Nucleus accumbens (tissue), 56 donors: Measurements from ENCODE around the gene COX19.
"Not testable (repeated sequence)": the region's sequence is repeated elsewhere in the genome, so short reads cannot be mapped to it uniquely, and the experiment has no call there.

Experiments
- DNase-seq, 56 donors: peaks; one replicate each; lab custom pipeline; 2025; lab: John Stamatoyannopoulos, UW

COX19 gene

DNA sequence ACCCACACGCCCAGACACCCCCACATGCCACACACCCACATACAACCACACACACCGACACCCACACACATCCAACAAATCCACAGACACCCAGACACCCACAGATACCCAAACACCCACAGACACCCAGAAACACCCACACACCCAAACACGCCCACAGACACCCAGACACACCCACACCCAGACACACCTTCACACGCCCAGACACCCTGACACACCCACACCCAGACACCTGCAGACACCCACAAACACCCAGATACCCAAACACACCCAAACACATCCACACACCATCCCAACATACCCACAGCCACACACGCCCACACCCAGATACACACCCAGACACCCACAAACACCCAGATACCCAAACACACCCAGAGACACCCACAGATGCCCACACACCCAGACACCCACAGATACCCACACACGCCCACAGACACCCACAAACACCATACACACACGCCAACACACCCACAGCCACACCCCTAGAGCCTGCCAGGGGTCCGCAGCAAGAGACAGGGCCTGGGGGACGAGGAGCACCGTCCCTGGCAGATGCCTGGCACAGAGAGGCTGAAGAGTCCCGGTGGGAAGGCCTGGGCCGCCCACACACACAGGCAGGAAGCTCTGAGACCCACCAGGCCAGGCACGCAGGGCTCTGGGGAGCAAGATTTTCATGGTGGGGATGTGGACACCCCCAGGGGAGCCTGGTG, 36.1 kb upstream of the COX19 start:
- no peak for DNase-seq

DNA sequence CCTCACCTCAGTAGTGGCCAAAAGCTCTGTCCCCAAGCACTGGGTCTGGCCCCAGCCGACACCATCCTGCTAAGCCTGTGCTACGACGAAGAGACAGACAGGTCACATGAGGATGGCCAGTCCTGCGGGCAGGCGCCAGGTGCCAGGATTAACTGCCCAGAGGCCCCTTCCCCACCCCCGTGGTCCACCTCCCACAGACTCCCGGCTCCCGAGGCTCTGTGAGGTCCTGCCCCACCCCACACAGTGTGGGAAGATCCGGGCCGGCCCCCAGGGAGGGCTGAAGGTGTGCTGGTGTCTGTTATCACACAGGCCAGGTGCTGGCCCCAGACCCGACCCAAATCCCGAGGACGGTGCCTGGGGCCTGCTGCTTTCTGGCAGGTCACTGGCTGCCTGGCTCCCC, 34.9 kb upstream of the COX19 start:
- DNase-seq, result no peak

DNA sequence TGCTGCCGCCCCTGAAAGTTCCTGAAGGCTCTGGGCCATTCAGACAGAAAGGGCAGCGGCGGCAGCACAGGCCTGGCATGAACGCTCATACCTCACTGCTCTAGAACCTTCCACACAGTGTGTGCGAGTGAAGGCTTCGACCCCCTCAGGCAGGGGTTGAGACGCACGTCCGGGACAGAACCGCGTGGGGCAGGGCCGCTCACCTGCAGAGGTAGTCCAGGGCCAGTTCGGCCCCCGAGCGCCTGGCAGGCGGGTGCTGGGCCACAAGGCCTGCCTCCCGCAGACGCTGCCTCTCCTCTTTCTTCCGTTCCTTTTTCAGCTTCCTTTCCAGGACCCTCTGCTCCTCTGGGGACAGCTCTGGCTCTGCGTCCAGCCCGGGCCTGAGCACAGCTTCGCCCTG, 34.4 kb upstream of the COX19 start:
- DNase-seq, result no peak

DNA sequence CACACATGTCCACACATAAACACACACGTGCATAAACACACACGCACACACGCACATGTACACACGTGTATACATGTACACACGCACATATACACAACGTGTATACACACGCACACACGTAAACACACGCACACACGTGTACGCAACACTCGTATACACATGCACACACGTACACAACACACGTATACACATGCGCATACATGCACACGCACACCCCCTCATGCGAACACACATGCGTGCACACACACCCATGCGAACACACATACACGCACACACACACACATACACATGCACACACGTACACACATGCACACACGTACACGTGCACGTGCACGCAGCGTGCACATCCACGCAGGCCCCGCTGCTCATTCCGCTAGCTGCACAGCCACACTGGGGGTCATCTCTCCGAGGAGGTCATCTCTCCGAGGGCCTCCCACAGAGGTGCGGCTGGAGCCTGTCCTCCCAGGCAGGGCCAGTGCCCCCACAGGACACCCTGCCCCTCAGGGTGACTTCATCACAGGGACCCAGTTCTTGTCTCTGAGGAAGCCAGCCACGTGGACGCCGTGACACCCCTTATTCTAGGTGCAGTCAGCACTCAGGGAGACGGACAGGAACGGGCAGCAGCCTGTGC, 33.5 kb upstream of the COX19 start:
- no peak for DNase-seq

DNA sequence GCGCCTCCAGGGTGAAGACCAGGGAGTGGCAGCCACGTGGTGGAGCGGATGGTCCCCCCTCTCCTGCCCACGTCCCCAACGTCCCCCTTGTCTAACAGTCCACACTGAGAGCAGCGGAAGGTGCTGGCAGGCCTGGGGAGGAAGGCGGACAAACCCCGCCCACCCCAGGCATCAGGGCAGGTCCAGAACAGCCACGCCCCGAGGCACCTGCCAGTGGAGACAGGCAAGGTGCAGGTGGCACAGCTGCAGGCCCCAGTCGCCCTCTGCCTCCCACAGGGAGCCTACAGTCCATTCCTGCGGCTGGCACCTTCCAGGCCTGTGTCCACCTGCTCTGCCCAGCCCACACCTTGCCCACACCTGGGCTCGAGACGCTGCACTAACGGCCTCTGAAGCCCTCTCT, 32.6 kb upstream of the COX19 start:
- no peak for DNase-seq

DNA sequence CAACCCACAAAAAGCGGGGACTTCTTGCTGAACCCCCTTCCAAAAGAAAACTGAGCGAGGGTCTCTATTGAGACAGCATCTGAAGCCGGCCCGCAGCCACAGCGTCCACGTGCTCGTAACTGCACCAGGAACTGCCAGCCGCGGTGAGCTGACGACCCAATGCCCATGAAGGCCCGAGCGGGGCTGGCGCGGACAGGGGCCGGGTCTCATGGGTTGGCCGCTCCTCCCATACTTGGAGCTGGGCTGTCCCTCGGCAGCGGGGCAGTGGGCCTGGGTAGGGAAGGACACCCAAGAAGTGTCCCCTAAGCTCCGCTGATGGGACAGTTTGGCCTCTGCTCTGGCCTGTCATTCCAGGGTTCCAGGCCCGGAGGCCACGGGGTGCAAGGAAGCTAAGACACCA, 30.0 kb upstream of the COX19 start:
- no peak for DNase-seq

DNA sequence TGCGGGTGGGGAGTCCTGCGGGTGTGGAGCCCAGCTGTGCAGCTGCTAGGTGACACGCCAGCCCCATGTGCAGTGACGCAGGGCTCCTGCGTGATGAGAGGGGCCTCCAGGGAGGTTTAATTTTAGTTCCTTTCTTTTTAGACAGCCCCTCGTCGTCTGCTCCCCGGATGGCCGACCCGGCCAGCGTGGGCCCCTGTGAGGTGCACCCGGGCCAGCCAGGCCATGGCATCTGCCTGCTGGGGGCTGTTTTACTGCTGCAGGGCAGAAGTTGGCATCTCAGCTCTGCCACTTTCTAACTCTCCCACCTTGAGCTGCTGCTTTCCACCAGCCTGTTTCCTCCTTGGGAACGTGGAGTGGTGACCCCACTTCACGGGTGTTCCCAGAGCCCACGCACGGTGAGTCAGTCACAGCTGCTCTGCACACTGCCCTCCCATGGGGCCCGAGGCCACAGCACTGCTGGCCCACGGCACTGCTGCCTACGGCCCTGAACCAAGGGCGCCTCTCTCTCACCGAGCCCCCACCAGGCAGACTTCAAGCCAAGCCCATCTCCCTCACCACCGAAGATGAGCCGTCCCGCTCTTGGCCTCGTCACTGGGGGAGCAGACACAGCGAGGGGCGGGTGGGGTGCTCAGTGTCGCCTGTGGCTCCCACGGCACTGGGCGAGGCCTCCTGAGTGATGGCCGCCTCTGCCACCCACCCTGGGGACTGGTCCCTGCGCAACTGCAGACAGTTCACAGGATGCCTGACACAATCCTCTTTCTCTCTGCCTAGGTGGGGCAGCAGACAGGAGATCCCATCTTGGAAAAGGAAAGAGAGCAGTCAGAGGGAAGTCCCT, 28.9 kb upstream of the COX19 start:
- peak in 10 of 56 donors; percentile 12 to 72 (median 29) for DNase-seq

DNA sequence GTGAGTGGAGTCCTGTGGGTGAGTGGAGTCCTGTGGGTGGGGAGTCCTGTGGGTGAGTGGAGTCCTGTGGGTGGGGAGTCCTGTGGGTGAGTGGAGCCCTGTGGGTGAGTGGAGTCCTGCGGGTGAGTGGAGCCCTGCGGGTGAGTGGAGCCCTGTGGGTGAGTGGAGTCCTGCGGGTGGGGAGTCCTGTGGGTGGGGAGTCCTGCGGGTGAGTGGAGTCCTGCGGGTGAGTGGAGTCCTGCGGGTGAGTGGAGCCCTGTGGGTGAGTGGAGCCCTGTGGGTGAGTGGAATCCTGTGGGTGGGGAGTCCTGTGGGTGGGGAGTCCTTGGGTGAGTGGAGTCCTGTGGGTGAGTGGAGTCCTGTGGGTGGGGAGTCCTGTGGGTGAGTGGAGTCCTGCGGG, 27.1 kb upstream of the COX19 start:
- not testable (repeated sequence) for DNase-seq

DNA sequence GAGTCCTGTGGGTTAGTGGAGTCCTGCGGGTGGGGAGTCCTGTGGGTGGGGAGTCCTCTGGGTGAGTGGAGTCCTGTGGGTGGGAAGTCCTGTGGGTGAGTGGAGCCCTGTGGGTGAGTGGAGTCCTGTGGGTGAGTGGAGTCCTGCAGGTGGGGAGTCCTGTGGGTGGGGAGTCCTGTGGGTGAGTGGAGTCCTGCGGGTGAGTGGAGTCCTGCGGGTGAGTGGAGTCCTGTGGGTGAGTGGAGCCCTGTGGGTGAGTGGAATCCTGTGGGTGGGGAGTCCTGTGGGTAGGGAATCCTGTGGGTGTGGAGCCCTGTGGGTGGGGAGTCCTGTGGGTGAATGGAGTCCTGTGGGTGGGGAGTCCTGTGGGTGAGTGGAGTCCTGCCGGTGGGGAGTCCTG, 26.7 kb upstream of the COX19 start:
- DNase-seq, result not testable (repeated sequence)

DNA sequence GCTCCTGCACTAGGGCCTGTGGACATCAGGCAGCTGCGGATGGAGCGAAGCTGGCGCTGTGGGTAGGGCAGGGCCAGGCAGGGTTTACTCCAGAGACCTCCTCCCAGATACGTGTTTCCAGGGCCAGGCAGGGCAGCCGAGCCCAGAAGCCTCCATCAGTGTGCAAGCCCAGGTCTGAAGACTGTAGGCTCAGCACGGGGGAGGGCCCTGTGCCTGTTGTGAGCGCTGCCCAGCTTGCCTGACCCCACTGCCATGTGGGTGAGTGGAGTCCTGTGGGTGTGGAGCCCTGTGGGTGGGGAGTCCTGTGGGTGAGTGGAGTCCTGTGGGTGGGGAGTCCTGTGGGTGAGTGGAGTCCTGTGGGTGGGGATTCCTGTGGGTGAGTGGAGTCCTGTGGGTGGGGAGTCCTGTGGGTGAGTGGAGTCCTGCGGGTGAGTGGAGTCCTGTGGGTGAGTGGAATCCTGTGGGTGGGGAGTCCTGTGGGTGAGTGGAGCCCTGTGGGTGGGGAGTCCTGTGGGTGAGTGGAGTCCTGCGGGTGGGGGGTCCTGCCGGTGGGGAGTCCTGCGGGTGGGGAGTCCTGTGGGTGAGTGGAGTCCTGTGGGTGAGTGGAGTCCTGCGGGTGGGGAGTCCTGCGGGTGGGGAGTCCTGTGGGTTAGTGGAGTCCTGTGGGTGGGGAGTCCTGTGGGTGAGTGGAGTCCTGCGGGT, 25.9 kb upstream of the COX19 start:
- not testable (repeated sequence) for DNase-seq

DNA sequence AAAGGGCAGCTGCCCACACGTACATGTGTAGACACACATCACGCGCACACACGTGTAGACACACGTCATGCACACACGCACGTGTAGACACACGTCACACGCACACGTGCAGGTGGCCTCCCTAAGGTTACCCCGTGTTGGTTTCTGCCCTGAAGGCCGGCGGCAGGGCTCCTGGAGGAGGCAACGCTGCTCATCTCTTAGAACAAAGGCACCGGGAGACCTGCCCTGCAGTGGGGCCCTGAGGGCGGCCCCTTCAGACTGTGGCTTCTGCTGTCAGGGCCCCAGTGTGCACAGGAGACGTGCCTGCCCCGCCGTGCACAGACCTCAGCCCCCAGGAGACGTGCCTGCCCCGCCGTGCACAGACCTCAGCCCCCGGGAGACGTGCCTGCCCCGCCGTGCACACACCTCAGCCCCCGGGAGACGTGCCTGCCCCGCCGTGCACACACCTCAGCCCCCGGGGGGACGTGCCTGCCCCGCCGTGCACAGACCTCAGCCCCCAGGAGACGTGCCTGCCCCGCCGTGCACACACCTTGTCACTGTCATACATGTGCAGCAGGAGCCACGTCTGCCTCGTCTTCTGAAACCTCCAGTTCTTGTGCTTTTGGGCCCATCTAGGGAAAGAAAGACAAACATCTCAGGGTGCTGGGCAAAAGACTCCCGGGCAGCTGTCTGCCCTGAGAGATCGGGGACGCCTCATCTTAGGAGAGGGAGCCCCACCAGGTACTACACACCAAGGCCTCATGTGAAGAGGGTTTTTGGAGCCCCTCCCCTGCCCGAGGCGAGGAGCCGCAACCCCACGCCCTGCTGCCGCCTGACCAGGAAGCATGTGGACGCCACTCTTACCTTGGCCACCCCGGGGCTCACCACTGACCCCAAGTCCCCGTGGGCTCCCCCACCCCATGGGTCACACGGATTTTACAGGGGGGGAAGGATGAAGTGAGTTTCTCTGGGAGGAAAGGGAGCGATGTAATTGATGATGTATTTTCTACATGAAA, 24.9 kb upstream of the COX19 start:
- DNase-seq, result no peak

DNA sequence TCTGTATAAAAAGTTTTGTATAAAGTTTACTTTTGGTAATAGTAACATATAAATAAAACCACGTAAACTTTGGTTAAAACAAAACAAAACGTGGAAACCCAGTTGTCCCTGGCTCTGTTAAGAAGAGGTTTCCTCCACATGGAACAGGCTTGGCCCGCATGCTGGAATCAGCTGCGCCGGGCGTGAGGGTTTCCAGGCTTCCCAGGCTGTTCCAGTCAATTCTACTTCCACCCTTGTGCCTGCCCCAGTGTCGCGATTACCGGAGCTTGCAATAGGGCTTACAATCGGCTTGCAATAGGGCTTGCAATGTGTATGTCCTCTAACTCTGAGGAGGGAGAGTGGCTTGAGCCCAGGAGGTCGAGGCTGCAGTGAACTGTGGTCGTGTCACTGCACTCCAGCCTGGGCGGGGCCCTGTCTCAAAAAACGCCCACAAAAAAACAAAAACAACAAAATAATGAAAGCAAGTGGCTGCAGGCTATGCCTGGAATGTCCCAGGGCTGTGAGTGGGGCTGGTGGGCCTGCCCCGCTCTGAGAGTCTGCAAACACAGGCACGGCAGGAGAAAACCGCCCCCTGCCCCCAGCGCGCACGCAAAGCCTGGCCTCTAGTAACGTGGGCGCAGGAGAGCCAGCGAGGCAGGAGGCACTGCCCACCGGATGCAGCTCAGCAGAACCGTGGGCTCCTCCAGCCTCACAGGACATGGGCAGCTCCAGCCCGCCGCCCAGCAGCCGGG, 24.0 kb upstream of the COX19 start:
- no peak for DNase-seq

DNA sequence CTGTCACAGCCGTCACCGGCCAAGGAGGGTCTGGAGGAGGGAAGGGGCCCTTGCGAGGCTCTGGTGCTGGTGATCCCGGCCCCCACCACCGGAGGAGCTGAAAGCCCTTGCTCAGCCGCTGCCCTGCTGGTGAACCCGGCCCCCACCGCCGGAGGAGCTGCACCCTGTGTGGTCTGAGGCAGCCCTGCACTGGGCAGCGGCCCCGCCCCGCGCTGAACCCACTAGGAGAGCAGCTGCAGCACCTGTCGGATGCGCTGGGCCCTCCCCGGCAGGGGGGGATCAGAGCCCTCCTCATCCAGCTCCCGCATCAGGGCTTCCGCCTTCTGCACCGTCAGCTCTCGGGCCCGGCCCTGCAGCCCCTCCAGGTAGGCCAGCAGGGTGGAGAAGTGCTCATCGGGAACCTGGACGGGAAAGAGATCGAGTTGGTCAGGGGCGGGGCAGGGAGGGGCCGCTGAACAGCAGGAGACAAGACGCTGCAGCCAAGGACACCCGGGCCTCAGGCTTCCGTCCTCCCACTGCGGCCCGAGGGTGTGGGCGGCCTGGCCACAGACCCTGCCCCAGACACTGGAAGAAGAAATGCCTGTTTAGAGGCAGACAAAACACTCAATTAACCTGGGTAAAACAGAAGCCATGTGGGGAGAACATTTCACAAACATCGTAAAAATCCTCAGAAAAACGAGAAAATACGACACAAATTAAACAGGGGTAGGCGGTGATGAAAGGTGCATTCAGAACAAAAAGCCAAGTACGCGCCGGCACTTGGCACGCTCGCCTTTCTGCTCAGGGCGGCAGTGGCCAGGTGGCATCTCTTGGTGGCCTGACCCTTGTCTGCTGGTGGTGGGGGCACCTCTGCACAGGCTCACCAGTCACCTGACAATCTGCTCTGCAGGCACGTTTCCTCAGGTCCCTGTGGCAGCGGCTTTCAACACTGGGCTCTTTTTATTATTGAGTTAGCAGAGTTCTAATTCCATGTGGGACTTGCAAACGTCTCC, 22.4 kb upstream of the COX19 start:
- no peak for DNase-seq

DNA sequence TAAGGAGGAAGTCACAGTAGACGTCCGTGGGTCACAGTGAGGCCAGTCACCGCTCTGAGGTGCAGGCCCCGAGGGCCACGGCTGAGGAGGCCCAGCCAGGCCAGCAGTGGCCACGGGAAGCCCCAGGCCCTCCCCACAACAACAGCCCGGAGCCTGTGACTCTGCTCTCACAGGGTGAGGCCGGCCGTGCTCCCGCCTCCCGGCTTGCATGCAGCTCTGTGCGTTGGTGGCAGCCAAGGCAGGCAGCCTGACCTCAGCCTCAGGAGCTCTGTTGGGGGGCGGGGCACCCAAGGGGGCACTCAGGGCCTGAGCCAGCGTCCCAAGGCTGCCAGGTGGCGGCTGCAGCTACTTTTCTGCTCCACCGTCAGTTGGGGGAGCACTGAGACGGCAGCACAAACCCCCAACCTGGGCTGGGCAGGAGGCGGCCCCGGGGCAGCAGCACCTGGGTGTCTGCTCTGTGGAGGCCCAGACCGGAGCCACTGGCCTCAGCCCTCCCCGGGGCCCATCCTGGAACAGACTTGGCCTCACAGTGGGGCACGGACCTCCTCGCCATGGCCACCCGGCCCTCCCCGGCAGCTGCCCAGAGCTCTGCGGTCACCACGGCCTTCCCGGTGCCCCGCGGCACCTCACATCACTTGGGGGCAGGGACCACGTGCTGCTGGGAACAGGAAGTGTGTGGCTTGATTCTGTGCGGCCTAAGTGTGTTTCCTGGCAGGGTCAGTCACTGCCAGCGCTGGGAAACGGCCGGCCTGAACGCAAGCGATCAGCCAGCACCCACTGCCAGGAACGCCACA, 20.9 kb upstream of the COX19 start:
- no peak for DNase-seq

DNA sequence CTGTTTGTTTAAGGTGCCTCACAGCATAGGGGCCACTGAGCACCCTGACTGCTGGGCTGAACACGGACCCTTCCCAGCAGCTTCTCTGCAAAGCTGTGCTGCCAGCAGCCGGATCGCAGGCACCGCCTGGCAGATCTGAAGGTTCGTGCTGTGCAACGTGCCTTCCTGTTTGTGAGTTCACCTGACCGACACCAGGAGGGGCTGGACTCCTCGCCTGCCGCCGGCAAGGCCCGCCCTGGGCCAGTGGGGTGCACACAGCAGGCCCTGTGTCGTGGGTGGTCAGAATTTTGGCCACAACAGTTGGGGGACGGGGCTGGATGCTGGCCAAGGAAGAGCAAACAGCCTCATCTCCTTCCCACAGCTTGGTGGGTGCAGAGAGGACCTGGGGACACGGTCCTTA, 20.2 kb upstream of the COX19 start:
- DNase-seq, result no peak

DNA sequence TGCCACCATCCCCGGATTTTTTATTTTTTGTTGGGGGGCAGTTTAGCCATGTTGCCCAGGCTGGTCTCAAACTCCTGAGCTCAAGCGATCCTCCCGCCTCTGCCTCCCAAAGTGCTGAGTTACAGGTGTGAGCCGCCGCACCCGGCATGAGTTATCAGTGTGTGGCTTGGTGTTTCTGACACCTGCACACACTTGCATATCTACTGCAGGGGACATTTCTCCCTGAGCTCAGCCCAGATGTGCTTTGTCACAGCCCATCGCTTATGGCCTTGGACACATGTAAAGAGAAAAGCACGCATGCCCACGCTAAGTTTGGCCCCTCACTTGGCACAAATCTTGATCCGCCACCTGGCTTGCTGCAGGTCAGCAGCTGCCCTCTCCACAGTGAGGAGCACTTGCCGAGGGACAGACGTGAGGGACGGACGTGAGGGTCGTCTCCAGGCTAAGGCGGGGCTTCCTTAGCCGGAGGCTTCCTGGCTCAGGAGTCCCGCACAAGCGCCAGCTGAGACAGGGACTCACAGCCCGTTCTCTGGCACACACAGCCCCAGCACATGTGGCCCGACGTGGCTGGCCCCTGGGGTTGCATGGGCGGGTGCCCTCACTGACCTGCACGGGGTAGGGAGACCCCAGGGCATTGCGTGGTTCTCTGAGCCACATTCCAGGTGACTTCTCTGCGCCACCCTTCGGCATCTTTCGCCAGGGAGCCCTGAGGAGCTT, 19.4 kb upstream of the COX19 start:
- DNase-seq, result no peak
